IMR-90 (cell line): ENCODE results near the gene RBM23. TPM values are rescaled to one million over a fixed set of nuclear protein-coding genes. Genes with fewer than 3 reads are reported as not detected.

Experiments
- ATAC-seq: fragments of 200-7000 bp; cut with Tn5 transposase; 2 replicates; pipeline ENCODE4 v1.9.1; 2020; ENCODE audit warnings: low read depth, mild to moderate bottlenecking, moderate library complexity
- BruUV-seq: library from RNA; stranded (reverse); fragments of 400-500 nt; replicated peaks from 2 replicates; lab custom pipeline; 2021; lab: Mats Ljungman, UMichigan
- CTCF ChIA-PET: fragments of 300-600 bp; formaldehyde crosslinking; extraction: SDS; loops from one replicate; lab custom pipeline; 2021; ENCODE audit warnings: antibody characterized with exemption; lab: Yijun Ruan, JAX
- POLR2A ChIA-PET: fragments of 300-600 bp; sonication (Branson Sonifier 250); formaldehyde crosslinking; loops from one replicate; lab custom pipeline; 2022; ENCODE audit warnings: antibody characterized with exemption; ENCODE audit not compliant: unreplicated experiment; lab: Charles Lee
- DNase-seq: peaks from one replicate; pipeline ENCODE4 v3.0.0; 2013
- H2AFZ ChIP-seq: replicated peaks from 2 replicates; pipeline ENCODE3; 2013; ENCODE audit warnings: low read length, mild to moderate bottlenecking; ENCODE audit not compliant: poor library complexity
- H2AK5ac ChIP-seq: 2 replicates; pipeline ENCODE4 v1.6.1; 2013; ENCODE audit warnings: low read depth, low read length, inconsistent platforms
- H2AK9ac ChIP-seq: replicated peaks from 2 replicates; pipeline ENCODE3; 2013; ENCODE audit warnings: mild to moderate bottlenecking, low read depth, low read length, moderate library complexity; ENCODE audit not compliant: poor library complexity
- H2BK120ac ChIP-seq: 2 replicates; pipeline ENCODE4 v1.6.1; 2013; ENCODE audit warnings: low read depth, low read length, inconsistent platforms
- H2BK15ac ChIP-seq: 3 replicates; pipeline ENCODE4 v1.6.1; 2013; ENCODE audit warnings: low read depth, low read length, inconsistent platforms
- H2BK20ac ChIP-seq: 2 replicates; pipeline ENCODE4 v1.6.1; 2013; ENCODE audit warnings: low read depth, mild to moderate bottlenecking, inconsistent platforms, low read length, moderate library complexity
- H2BK5ac ChIP-seq: 2 replicates; pipeline ENCODE4 v1.6.1; 2013; ENCODE audit warnings: mild to moderate bottlenecking, low read depth, low read length, inconsistent platforms; ENCODE audit not compliant: poor library complexity, severe bottlenecking
- H3K14ac ChIP-seq: replicated peaks from 2 replicates; pipeline ENCODE4 v1.6.1; 2013; ENCODE audit warnings: low read depth, low read length, inconsistent platforms
- H3K18ac ChIP-seq: 2 replicates; pipeline ENCODE4 v1.6.1; 2013; ENCODE audit warnings: low read depth, low read length, control low read depth
- H3K23ac ChIP-seq: 2 replicates; pipeline ENCODE4 v1.6.1; 2013; ENCODE audit warnings: low read depth, low read length, inconsistent platforms
- H3K27ac ChIP-seq: 2 replicates; pipeline ENCODE4 v1.5.1; 2013; ENCODE audit warnings: mild to moderate bottlenecking, control low read depth, low read length; ENCODE audit not compliant: insufficient read depth
- H3K27me3 ChIP-seq: 2 replicates; pipeline ENCODE4 v1.6.1; 2013; ENCODE audit warnings: low read length; ENCODE audit not compliant: control insufficient read depth, insufficient read depth
- H3K36me3 ChIP-seq: 2 replicates; pipeline ENCODE4 v1.6.1; 2013; ENCODE audit warnings: low read length, mixed read lengths; ENCODE audit not compliant: control insufficient read depth, insufficient read depth
- H3K4ac ChIP-seq: 2 replicates; pipeline ENCODE4 v1.6.1; 2013; ENCODE audit warnings: low read depth, low read length, inconsistent platforms
- H3K4me1 ChIP-seq: 2 replicates; pipeline ENCODE4 v1.6.1; 2013; ENCODE audit warnings: low read length, mixed read lengths; ENCODE audit not compliant: control insufficient read depth, insufficient read depth
- H3K4me2 ChIP-seq: 2 replicates; pipeline ENCODE4 v1.6.1; 2013; ENCODE audit warnings: low read depth, mild to moderate bottlenecking, control low read depth, low read length, moderate library complexity
- H3K4me3 ChIP-seq: 2 replicates; pipeline ENCODE4 v1.5.1; 2013; ENCODE audit warnings: low read depth, mild to moderate bottlenecking, control low read depth, low read length, moderate library complexity; ENCODE audit not compliant: insufficient read depth
- H3K56ac ChIP-seq: 2 replicates; pipeline ENCODE4 v1.6.1; 2013; ENCODE audit warnings: low read length, inconsistent platforms; ENCODE audit not compliant: insufficient read depth; ENCODE audit errors: extremely low read depth
- H3K79me1 ChIP-seq, 2 experiments: 2 replicates each; pipeline ENCODE4 v1.6.1; 2013; ENCODE audit warnings: low read length in 2 of 2, inconsistent platforms in 1 of 2, low read depth in 1 of 2
- H3K9ac ChIP-seq: 2 replicates; pipeline ENCODE4 v1.6.1; 2013; ENCODE audit warnings: low read depth, low read length, control low read depth
- H3K9me1 ChIP-seq: 2 replicates; pipeline ENCODE4 v1.6.1; 2013; ENCODE audit warnings: low read length, inconsistent platforms; ENCODE audit not compliant: insufficient read depth
- H3K9me3 ChIP-seq: 2 replicates; pipeline ENCODE4 v1.6.1; 2013; ENCODE audit warnings: low read length; ENCODE audit not compliant: control insufficient read depth, insufficient read depth
- H4K20me1 ChIP-seq: 2 replicates; pipeline ENCODE4 v1.6.1; 2013; ENCODE audit warnings: low read length, inconsistent platforms; ENCODE audit not compliant: insufficient read depth
- H4K5ac ChIP-seq: 2 replicates; pipeline ENCODE4 v1.6.1; 2013; ENCODE audit warnings: mild to moderate bottlenecking, low read depth, low read length, control low read depth
- H4K8ac ChIP-seq, 2 experiments: 2 replicates each; pipeline ENCODE4 v1.6.1; 2013; ENCODE audit warnings: low read depth in 2 of 2, low read length in 2 of 2, control low read depth in 1 of 2, inconsistent platforms in 1 of 2
- H4K91ac ChIP-seq: 2 replicates; pipeline ENCODE4 v1.6.1; 2013; ENCODE audit warnings: low read depth, low read length, inconsistent platforms; ENCODE audit not compliant: insufficient read depth
- RCOR1 ChIP-seq: IDR thresholded peaks from 2 replicates; pipeline ENCODE4 v1.6.1; 2012; ENCODE audit warnings: mild to moderate bottlenecking, low read length, improper control_type of control experiment; ENCODE audit not compliant: insufficient replicate concordance
- RFX5 ChIP-seq: IDR thresholded peaks from 2 replicates; pipeline ENCODE4 v1.8.0; 2012; ENCODE audit warnings: low read depth, mild to moderate bottlenecking, low read length, moderate library complexity
- WGBS, 2 experiments: methylation state at CpG; one replicate each; pipeline versions ENCODE4 v1.1.5 to v1.1.7; 2013; ENCODE audit warnings: missing lambda C conversion rate in 2 of 2; ENCODE audit not compliant: insufficient read length in 1 of 2; ENCODE audit errors: extremely low coverage in 2 of 2; 5-methylcytosine and 5-hydroxymethylcytosine counted together
- dilution Hi-C: fragments of 300-500 bp; cut with HindIII; formaldehyde crosslinking; loops from one replicate; pipeline ENCODE4 v1.14.3; 2018; ENCODE audit warnings: low sequenced_read_pairs; ENCODE audit not compliant: unreplicated experiment
- in situ Hi-C: fragments of 300-500 bp; cut with MboI; formaldehyde crosslinking; loops from 3 replicates; pipeline ENCODE4 v1.14.3; 2019; ENCODE audit warnings: low sequenced_read_pairs, inconsistent platforms, mixed read lengths
- intact Hi-C: fragments of 100-400 bp; cut with micrococcal nuclease; formaldehyde crosslinking; loops from 2 replicates; pipeline ENCODE4 v1.10.0; 2022
- polyA plus RNA-seq, 3 experiments: library from polyadenylated mRNA; depleted of rRNA; stranded (reverse); fragments of >200 nt; gene quantifications; 2 replicates each; pipeline ENCODE4 v1.2.3, GENCODE V29; 2012; ENCODE audit warnings: low replicate concordance in 1 of 3
- total RNA-seq: library from RNA; depleted of rRNA; stranded (reverse); fragments of >200 nt; gene quantifications from 2 replicates; pipeline ENCODE4 v1.2.3, GENCODE V29; 2012
- TF ChIP-seq, protein P1 (sequence below): fragments of 150-350 bp; IDR thresholded peaks from 2 replicates; pipeline ENCODE4 v1.6.1; 2016; ENCODE audit warnings: low read depth, mild to moderate bottlenecking, low read length, moderate library complexity, borderline replicate concordance
- TF ChIP-seq, protein P2 (sequence below): fragments of 150-350 bp; IDR thresholded peaks from 2 replicates; pipeline ENCODE4 v1.6.1; 2017; ENCODE audit warnings: mild to moderate bottlenecking, antibody characterized with exemption, low read length, low read depth

RBM23 gene
- total and polyA plus RNA-seq, 2 of the 4 experiments (the other 2 are of a cell fraction), result 44.7 to 375 TPM

DNA sequence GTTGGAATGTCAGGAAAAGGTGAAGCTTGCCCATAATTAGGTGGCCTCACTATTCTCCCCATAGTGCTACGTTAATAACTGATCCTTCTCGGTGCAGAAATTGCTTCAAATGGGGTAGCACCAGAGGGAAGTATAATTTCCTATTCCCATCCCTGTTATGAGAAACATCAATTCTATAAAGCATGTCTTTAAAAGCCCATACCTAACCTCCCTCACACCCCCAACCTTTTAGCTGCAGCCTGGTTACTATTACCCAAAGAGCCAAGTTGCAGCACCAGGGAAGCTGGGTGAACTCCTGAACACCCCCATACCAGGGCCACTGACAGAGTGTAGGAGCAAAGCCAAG, 15.2 kb downstream of the RBM23 start:
- H3K14ac ChIP-seq, result no peak overlapping the region
- no peak overlapping the region for H3K27ac ChIP-seq
- no peak overlapping the region for H3K18ac ChIP-seq
- no peak overlapping the region for H3K4me2 ChIP-seq
- H4K91ac ChIP-seq, result no peak overlapping the region
- peaks cover 0 to 19% of the 10 kb centered on the region in 2 experiments; a peak in 3 of 4 replicates for H3K79me1 ChIP-seq
- H4K20me1 ChIP-seq, result no peaks in the 10 kb centered on the region
- H4K5ac ChIP-seq, result no peak overlapping the region
- dilution Hi-C loops (no loop called here), in situ Hi-C loops (loop anchor here (5.0 kb wide), 1 partner anchor 346 kb away; no protein-coding TSS in a partner anchor), intact Hi-C loops (no loop called here)
- no peak overlapping the region for H3K4ac ChIP-seq
- DNase-seq (no peak), ATAC-seq (no peak)
- H3K23ac ChIP-seq, result no peak overlapping the region
- H2AK9ac ChIP-seq, result no peak overlapping the region
- H3K9ac ChIP-seq, result no peak overlapping the region
- no peaks in the 10 kb centered on the region for H3K9me3 ChIP-seq
- BruUV-seq, result no TSS peak
- peaks cover 5% of the 10 kb centered on the region for H3K9me1 ChIP-seq
- CTCF ChIA-PET, result interaction anchor here (0.6 kb wide), 1 partner anchor 33 kb away, joined by 3 read pairs; no protein-coding TSS in a partner anchor
- no peaks in the 10 kb centered on the region for H3K27me3 ChIP-seq
- WGBS, 2 experiments, result 100% methylated on average over 2 of the region's 2 CpGs; no CpG with 5 or more reads in 1 of the 2 experiments
- no peak overlapping the region for H2BK20ac ChIP-seq
- H4K8ac ChIP-seq, result no peak overlapping the region
- no peak overlapping the region for H3K56ac ChIP-seq
- H3K36me3 ChIP-seq, result peaks cover 54% of the 10 kb centered on the region
- no peak overlapping the region for H2AK5ac ChIP-seq
- TF ChIP-seq RFX5 (no peak), RCOR1 (no peak)
- TF ChIP-seq, protein P1, sequence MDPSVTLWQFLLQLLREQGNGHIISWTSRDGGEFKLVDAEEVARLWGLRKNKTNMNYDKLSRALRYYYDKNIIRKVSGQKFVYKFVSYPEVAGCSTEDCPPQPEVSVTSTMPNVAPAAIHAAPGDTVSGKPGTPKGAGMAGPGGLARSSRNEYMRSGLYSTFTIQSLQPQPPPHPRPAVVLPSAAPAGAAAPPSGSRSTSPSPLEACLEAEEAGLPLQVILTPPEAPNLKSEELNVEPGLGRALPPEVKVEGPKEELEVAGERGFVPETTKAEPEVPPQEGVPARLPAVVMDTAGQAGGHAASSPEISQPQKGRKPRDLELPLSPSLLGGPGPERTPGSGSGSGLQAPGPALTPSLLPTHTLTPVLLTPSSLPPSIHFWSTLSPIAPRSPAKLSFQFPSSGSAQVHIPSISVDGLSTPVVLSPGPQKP, result no peak
- TF ChIP-seq, protein P2, sequence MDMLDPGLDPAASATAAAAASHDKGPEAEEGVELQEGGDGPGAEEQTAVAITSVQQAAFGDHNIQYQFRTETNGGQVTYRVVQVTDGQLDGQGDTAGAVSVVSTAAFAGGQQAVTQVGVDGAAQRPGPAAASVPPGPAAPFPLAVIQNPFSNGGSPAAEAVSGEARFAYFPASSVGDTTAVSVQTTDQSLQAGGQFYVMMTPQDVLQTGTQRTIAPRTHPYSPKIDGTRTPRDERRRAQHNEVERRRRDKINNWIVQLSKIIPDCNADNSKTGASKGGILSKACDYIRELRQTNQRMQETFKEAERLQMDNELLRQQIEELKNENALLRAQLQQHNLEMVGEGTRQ, result no peak
- H2BK15ac ChIP-seq, result no peak overlapping the region
- peaks cover 8% of the 10 kb centered on the region; the same call in 1 of the 2 replicates for H3K4me1 ChIP-seq
- H3K4me3 ChIP-seq, result no peak overlapping the region
- no peak overlapping the region for H2BK120ac ChIP-seq
- no peak overlapping the region for H2BK5ac ChIP-seq
- H2AFZ ChIP-seq, result no peak overlapping the region
- POLR2A ChIA-PET, result no interaction called here
